ENCODE measurements around the gene MICALL2. TPM values are rescaled to one million over a fixed set of nuclear protein-coding genes. Genes with fewer than 3 reads are reported as not detected.

MICALL2 gene
- total RNA-seq, 1 donor from 2014 or later = 8.3 TPM

GRCh38 chr7:1494866-1495563 is 35.7 kb upstream of the MICALL2 start:
- DNase-seq = no peak
- intact Hi-C loops (cut with micrococcal nuclease) = no loop called here
- no peak for TF ChIP-seq CTCF (IDR thresholded peaks at IDR 0.05; ENCODE audit: borderline replicate concordance)
- H3K36me3 ChIP-seq = peaks cover 96% of the 10 kb centered on the region
- H3K27ac ChIP-seq (replicated peaks) = no peak overlapping the region
- H3K4me1 ChIP-seq = no peaks in the 10 kb centered on the region
- H3K27me3 ChIP-seq (ENCODE audit: low read depth) = no peaks in the 10 kb centered on the region
- H3K4me3 ChIP-seq = no peak overlapping the region
- H3K9me3 ChIP-seq (replicated peaks) = no peaks in the 10 kb centered on the region

- intact Hi-C loops (cut with micrococcal nuclease) = no loop called here
- H3K9me3 ChIP-seq (replicated peaks) = no peaks in the 10 kb centered on the region
- H3K4me1 ChIP-seq = no peaks in the 10 kb centered on the region
- H3K4me3 ChIP-seq = no peak overlapping the region
- no peaks in the 10 kb centered on the region for H3K27me3 ChIP-seq (ENCODE audit: low read depth)
- no peak overlapping the region for H3K27ac ChIP-seq (replicated peaks)
- peaks cover 96% of the 10 kb centered on the region for H3K36me3 ChIP-seq
- no peak for TF ChIP-seq CTCF (IDR thresholded peaks at IDR 0.05; ENCODE audit: borderline replicate concordance)
- DNase-seq = no peak
Observed at GRCh38 chr7:1494447-1494846, 35.2 kb upstream of the MICALL2 start.

- no peaks in the 10 kb centered on the region for H3K9me3 ChIP-seq (replicated peaks)
- H3K36me3 ChIP-seq = peaks cover 96% of the 10 kb centered on the region
- intact Hi-C loops (cut with micrococcal nuclease) = no loop called here
- H3K27me3 ChIP-seq (ENCODE audit: low read depth) = no peaks in the 10 kb centered on the region
- no peak overlapping the region for H3K27ac ChIP-seq (replicated peaks)
- DNase-seq = no peak
- no peak overlapping the region for H3K4me3 ChIP-seq
- H3K4me1 ChIP-seq = no peaks in the 10 kb centered on the region
- TF ChIP-seq CTCF (IDR thresholded peaks at IDR 0.05; ENCODE audit: borderline replicate concordance) = no peak
Observed at GRCh38 chr7:1493571-1493970, 34.3 kb upstream of the MICALL2 start.

GRCh38 chr7:1493129-1493528 is 33.9 kb upstream of the MICALL2 start:
- no peak for TF ChIP-seq CTCF (IDR thresholded peaks at IDR 0.05; ENCODE audit: borderline replicate concordance)
- no peak for DNase-seq
- Histone ChIP-seq H3K27me3 (ENCODE audit: low read depth) (no peaks in the 10 kb centered on the region), H3K4me3 (no peak overlapping the region), H3K9me3 (replicated peaks) (no peaks in the 10 kb centered on the region), H3K4me1 (no peaks in the 10 kb centered on the region), H3K27ac (replicated peaks) (no peak overlapping the region), H3K36me3 (peaks cover 97% of the 10 kb centered on the region)
- intact Hi-C loops (cut with micrococcal nuclease) = no loop called here

- DNase-seq = no peak
- Histone ChIP-seq H3K27me3 (ENCODE audit: low read depth) (no peaks in the 10 kb centered on the region), H3K36me3 (peaks cover 97% of the 10 kb centered on the region), H3K27ac (replicated peaks) (no peak overlapping the region), H3K4me1 (no peaks in the 10 kb centered on the region), H3K4me3 (no peak overlapping the region), H3K9me3 (replicated peaks) (no peaks in the 10 kb centered on the region)
- TF ChIP-seq CTCF (IDR thresholded peaks at IDR 0.05; ENCODE audit: borderline replicate concordance) = no peak
- intact Hi-C loops (cut with micrococcal nuclease) = no loop called here
Observed at GRCh38 chr7:1492640-1493039, 33.4 kb upstream of the MICALL2 start.
